NCI-H2196 treated with DMSO at 0.1 percent for 48 hours (cell line): Measurements from ENCODE around the gene MRPL43.
"Not testable (repeated sequence)": the region's sequence is repeated elsewhere in the genome, so short reads cannot be mapped to it uniquely, and the experiment has no call there.

Experiments used
- DNase-seq: peaks from one replicate; lab custom pipeline; 2025; ENCODE audit not compliant: unreplicated experiment; lab: John Stamatoyannopoulos, UW

The MRPL43 gene

GRCh38 chr10:100984672-100985177 is 2.6 kb downstream of the MRPL43 start:
- no peak for DNase-seq

GRCh38 chr10:100983868-100984671 is 3.2 kb downstream of the MRPL43 start:
- DNase-seq = no peak

GRCh38 chr10:100982916-100983830 is 4.1 kb downstream of the MRPL43 start:
- DNase-seq = no peak

- no peak for DNase-seq
These were observed 6.0 kb downstream of the MRPL43 start for GRCh38 chr10:100981178-100981772.

GRCh38 chr10:100980711-100981110 is 6.6 kb downstream of the MRPL43 start:
- no peak for DNase-seq

- DNase-seq = no peak
These were observed 7.0 kb downstream of the MRPL43 start for GRCh38 chr10:100980311-100980710.

GRCh38 chr10:100979791-100980272 is 7.5 kb downstream of the MRPL43 start:
- DNase-seq = no peak

- no peak for DNase-seq
These were observed 8.4 kb downstream of the MRPL43 start for GRCh38 chr10:100978901-100979195.

- no peak for DNase-seq
These were observed 9.0 kb downstream of the MRPL43 start for GRCh38 chr10:100978121-100978900.

GRCh38 chr10:100977436-100977835 is 9.9 kb downstream of the MRPL43 start:
- no peak for DNase-seq

- DNase-seq = no peak
These were observed 10.4 kb downstream of the MRPL43 start for GRCh38 chr10:100976906-100977305.

GRCh38 chr10:100975397-100975796 is 11.9 kb downstream of the MRPL43 start:
- DNase-seq = not testable (repeated sequence)

- DNase-seq = no peak
These were observed 14.3 kb downstream of the MRPL43 start for GRCh38 chr10:100972904-100973535.

GRCh38 chr10:100972115-100972903 is 15.0 kb downstream of the MRPL43 start:
- no peak for DNase-seq

GRCh38 chr10:100970914-100971811 is 16.1 kb downstream of the MRPL43 start:
- DNase-seq = no peak

- no peak for DNase-seq
These were observed 17.0 kb downstream of the MRPL43 start for GRCh38 chr10:100970076-100970913.
